Measurements from ENCODE around the gene HELZ2.

Gene HELZ2

GRCh38 chr20:63580796-63581461, 6.9 kb upstream of the HELZ2 start:
- TF ChIP-seq POLR2AphosphoS5 (IDR thresholded peaks at IDR 0.05; ENCODE audit: low read depth, low read length) (no peak), TAF1 (IDR thresholded peaks at IDR 0.05; ENCODE audit: borderline replicate concordance, insufficient read depth, low read length) (no peak), FOXP2 (optimal IDR thresholded peaks at IDR 0.05; ENCODE audit: borderline replicate concordance, extremely low read depth, extremely low read length, insufficient read depth) (no peak), SIN3A (IDR thresholded peaks at IDR 0.05; ENCODE audit: borderline replicate concordance, insufficient read depth, low read length) (no peak), REST (IDR thresholded peaks at IDR 0.05; ENCODE audit: insufficient read depth in 1 of 2, low read depth in 2 of 2, low read length in 2 of 2) (no peak)

DNA sequence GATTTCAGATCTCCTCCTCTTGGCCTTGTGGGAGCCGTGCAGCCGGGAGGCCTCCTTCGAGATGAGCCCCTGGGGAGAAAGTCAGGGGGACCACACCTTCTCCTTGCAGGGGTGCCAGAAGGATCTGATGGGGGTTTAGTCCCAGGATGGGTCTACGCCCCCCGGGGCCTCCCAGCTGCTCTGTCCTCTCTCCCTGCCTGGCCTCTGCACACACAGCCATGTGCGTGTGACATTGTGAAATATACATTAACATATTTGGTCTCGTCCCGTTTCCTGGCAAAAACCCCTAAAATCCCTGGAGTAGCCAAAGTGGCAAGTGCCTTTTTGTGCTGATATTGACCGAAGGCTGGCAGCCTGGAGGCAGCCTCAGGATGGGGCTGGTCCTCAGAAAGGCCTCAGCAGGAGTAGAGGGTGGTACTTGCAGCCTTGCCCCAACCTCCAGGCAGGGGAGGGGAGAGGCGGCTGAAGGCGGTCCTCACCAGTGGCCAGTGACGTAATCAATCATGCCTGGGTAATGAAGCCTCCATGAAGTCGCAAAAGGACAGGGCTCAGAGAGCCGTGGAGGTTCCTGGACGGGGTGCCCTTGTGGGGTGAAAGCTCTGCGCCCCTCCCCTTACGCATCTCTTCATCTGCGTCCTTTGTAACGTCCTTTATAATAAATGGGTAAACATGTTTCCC, 5.1 kb upstream of the HELZ2 start:
- no peak for TF ChIP-seq POLR2AphosphoS5 (IDR thresholded peaks at IDR 0.05; ENCODE audit: low read depth, low read length)
- no peak for TF ChIP-seq TAF1 (IDR thresholded peaks at IDR 0.05; ENCODE audit: borderline replicate concordance, insufficient read depth, low read length)
- no peak for TF ChIP-seq REST (IDR thresholded peaks at IDR 0.05; ENCODE audit: insufficient read depth in 1 of 2, low read depth in 2 of 2, low read length in 2 of 2)
- TF ChIP-seq SIN3A (IDR thresholded peaks at IDR 0.05; ENCODE audit: borderline replicate concordance, insufficient read depth, low read length) = no peak
- no peak for TF ChIP-seq FOXP2 (optimal IDR thresholded peaks at IDR 0.05; ENCODE audit: borderline replicate concordance, extremely low read depth, extremely low read length, insufficient read depth)

GRCh38 chr20:63578224-63579016, 4.4 kb upstream of the HELZ2 start:
- TF ChIP-seq POLR2AphosphoS5 (IDR thresholded peaks at IDR 0.05; ENCODE audit: low read depth, low read length) = no peak
- no peak for TF ChIP-seq SIN3A (IDR thresholded peaks at IDR 0.05; ENCODE audit: borderline replicate concordance, insufficient read depth, low read length)
- no peak for TF ChIP-seq REST (IDR thresholded peaks at IDR 0.05; ENCODE audit: insufficient read depth in 1 of 2, low read depth in 2 of 2, low read length in 2 of 2)
- TF ChIP-seq FOXP2 (optimal IDR thresholded peaks at IDR 0.05; ENCODE audit: borderline replicate concordance, extremely low read depth, extremely low read length, insufficient read depth) = no peak
- no peak for TF ChIP-seq TAF1 (IDR thresholded peaks at IDR 0.05; ENCODE audit: borderline replicate concordance, insufficient read depth, low read length)

DNA sequence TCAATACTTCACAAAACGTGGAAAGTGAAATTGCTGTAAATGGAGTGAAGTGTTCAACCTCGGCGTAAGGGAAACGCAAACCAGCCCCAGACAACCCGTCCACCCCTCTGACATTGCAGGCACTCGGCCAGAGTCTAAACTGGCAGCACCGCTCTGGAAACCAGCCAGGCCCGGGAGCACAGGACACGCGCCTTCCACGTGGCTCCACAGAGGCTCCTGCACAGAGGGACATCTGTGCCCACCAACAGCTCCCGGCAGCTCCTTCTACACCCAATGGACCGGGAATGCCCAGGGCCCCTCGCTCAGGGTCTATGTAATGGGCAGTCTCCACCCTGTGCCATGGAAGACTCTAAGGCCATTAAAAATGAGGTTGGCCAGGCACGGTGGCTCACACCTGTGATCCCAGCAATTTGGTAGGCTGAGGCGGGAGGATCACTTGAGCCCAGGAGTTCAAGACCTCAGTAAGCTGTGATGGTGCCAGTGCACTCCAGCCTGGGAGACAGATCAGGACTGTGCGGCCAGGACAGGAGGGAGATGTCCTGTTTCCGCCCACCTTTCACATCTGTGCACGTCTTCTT, 3.4 kb upstream of the HELZ2 start:
- no peak for TF ChIP-seq SIN3A (IDR thresholded peaks at IDR 0.05; ENCODE audit: borderline replicate concordance, insufficient read depth, low read length)
- no peak for TF ChIP-seq POLR2AphosphoS5 (IDR thresholded peaks at IDR 0.05; ENCODE audit: low read depth, low read length)
- TF ChIP-seq FOXP2 (optimal IDR thresholded peaks at IDR 0.05; ENCODE audit: borderline replicate concordance, extremely low read depth, extremely low read length, insufficient read depth) = no peak
- TF ChIP-seq REST (IDR thresholded peaks at IDR 0.05; ENCODE audit: insufficient read depth in 1 of 2, low read depth in 2 of 2, low read length in 2 of 2) = no peak
- TF ChIP-seq TAF1 (IDR thresholded peaks at IDR 0.05; ENCODE audit: borderline replicate concordance, insufficient read depth, low read length) = no peak

Data from PFSK-1 (cell line).